ENCODE data around the gene NTPCR. TPM values are rescaled to one million over a fixed set of nuclear protein-coding genes. Genes with fewer than 3 reads are reported as not detected.

Gene NTPCR
- total and polyA plus RNA-seq, 10 donors: 18.8 to 42.6 (median 29.8) TPM

- WGBS, 5 donors: 84 to 91% (median 87%) methylated on average over 4 of the region's 4 CpGs
- TF ChIP-seq POLR2A (IDR thresholded peaks at IDR 0.05) (no peak), POLR2AphosphoS5 (IDR thresholded peaks at IDR 0.05) (no peak)
- TF ChIP-seq, protein P1, sequence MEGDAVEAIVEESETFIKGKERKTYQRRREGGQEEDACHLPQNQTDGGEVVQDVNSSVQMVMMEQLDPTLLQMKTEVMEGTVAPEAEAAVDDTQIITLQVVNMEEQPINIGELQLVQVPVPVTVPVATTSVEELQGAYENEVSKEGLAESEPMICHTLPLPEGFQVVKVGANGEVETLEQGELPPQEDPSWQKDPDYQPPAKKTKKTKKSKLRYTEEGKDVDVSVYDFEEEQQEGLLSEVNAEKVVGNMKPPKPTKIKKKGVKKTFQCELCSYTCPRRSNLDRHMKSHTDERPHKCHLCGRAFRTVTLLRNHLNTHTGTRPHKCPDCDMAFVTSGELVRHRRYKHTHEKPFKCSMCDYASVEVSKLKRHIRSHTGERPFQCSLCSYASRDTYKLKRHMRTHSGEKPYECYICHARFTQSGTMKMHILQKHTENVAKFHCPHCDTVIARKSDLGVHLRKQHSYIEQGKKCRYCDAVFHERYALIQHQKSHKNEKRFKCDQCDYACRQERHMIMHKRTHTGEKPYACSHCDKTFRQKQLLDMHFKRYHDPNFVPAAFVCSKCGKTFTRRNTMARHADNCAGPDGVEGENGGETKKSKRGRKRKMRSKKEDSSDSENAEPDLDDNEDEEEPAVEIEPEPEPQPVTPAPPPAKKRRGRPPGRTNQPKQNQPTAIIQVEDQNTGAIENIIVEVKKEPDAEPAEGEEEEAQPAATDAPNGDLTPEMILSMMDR (IDR thresholded peaks at IDR 0.05 in 8 of 11, conservative IDR thresholded peaks at IDR 0.05 in 3 of 11): no peak
- intact Hi-C loops (cut with DNase I; ENCODE audit: low total_unique reads): no loop called here
- DNase-seq: no peak
- Histone ChIP-seq H3K36me3 (no peaks in the 10 kb centered on the region), H3K4me1 (peaks cover 0 to 13% (median 5%) of the 10 kb centered on the region in 6 donors), H3K27ac (no peak overlapping the region), H3K27me3 (replicated peaks in 1 of 7) (peaks cover 0 to 11% (median 0%) of the 10 kb centered on the region in 7 donors), H3K4me3 (no peak overlapping the region), H3K9me3 (no peaks in the 10 kb centered on the region)
Observed at GRCh38 chr1:232902774-232903350, 47.5 kb upstream of the NTPCR start.

DNA sequence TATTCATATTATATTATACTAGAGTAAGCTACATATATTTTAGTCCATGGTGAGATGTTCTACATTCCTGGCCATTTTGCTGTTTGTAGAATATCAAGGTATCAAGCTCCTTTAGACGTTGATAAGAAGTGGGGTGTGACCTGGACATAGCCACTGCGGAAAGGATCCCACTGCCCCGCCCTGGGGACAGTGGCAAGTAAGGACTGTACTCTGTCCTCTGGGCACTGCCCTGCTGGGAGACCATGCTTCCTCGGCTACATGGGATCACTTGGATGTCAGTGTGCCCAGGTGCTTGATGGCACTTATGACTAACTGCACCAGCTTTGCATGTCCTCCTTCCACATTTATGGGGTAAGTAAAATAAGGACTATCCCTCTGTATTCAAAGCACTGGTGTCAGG lies 46.3 kb upstream of the NTPCR start:
- Histone ChIP-seq H3K27ac (no peak overlapping the region), H3K4me3 (no peak overlapping the region), H3K9me3 (no peaks in the 10 kb centered on the region), H3K27me3 (replicated peaks in 1 of 7) (peaks cover 0 to 11% (median 0%) of the 10 kb centered on the region in 7 donors), H3K36me3 (no peaks in the 10 kb centered on the region), H3K4me1 (peaks cover 0 to 13% (median 5%) of the 10 kb centered on the region in 6 donors)
- intact Hi-C loops (cut with DNase I; ENCODE audit: low total_unique reads): no loop called here
- 79 to 93% (median 86%) methylated on average over 4 of the region's 4 CpGs for WGBS, 5 donors
- TF ChIP-seq, protein P1 (IDR thresholded peaks at IDR 0.05 in 8 of 11, conservative IDR thresholded peaks at IDR 0.05 in 3 of 11): no peak
- no peak for TF ChIP-seq POLR2AphosphoS5 (IDR thresholded peaks at IDR 0.05)
- no peak for TF ChIP-seq POLR2A (IDR thresholded peaks at IDR 0.05)
- no peak for DNase-seq

DNA sequence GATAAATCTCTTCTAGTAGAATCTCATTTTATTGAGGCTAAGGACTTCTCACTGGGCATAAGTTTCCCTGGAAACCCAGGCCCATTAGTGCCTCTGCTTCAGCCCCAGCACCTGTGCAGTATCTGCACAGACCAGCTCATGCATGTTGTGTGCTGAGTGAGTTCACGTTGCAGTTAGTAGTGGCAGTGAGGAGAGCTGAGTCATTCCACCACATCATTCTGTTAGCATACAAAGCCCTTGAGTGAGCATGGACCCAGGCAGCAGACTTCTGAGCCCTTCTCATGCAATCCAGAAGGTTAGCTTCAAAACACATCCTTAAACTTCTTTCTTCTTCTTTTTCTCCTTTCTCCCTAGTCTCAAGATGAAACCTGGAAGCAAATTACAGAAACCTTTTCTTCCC lies 45.8 kb upstream of the NTPCR start:
- WGBS, 5 donors: 13 to 44% (median 39%) methylated on average over 1 of the region's 1 CpG
- Histone ChIP-seq H3K27ac (no peak overlapping the region), H3K36me3 (no peaks in the 10 kb centered on the region), H3K27me3 (replicated peaks in 1 of 7) (peaks cover 0 to 11% (median 0%) of the 10 kb centered on the region in 7 donors), H3K4me1 (peaks cover 0 to 13% (median 5%) of the 10 kb centered on the region in 6 donors), H3K9me3 (no peaks in the 10 kb centered on the region), H3K4me3 (no peak overlapping the region)
- no peak for DNase-seq
- intact Hi-C loops (cut with DNase I; ENCODE audit: low total_unique reads): no loop called here
- TF ChIP-seq, protein P1 (IDR thresholded peaks at IDR 0.05 in 8 of 11, conservative IDR thresholded peaks at IDR 0.05 in 3 of 11): no peak
- no peak for TF ChIP-seq POLR2A (IDR thresholded peaks at IDR 0.05)
- no peak for TF ChIP-seq POLR2AphosphoS5 (IDR thresholded peaks at IDR 0.05)

DNA sequence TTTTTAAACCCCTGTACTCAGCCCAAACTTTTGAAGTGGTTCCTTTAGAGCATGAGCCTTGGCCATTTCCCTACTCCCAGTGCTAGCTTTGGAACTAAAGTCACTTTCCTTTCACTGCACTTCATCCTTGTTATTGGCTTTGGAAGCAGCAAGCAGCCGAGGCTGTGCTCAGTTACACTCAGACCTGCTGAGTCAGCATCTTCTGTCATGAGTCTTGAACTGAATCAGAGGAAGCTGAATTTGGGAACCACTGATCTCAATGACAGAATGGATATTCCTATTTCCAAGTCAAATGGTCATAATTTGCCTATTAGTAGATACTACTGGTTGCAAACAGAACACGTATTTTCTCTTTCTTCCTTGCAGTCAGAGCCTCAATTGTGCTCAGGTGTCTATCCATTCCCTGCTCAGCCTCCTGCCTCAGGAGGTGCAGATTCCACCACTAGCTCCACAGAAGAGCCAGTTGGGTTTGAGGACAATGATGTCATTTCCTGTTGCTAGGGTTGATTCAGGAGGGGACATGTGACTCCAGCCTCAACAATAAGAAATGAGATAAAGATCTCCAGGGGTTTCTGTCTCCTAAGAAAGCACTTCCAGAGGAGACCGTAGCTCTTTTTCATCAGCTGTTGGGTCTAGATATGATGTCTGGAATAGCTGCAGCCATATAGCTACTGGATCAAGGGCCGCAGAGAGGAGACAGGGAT lies 44.9 kb upstream of the NTPCR start:
- TF ChIP-seq, protein P1 (IDR thresholded peaks at IDR 0.05 in 8 of 11, conservative IDR thresholded peaks at IDR 0.05 in 3 of 11): no peak
- TF ChIP-seq POLR2A (IDR thresholded peaks at IDR 0.05) (no peak), POLR2AphosphoS5 (IDR thresholded peaks at IDR 0.05) (no peak)
- no peaks in the 10 kb centered on the region for H3K9me3 ChIP-seq
- DNase-seq: no peak
- H3K4me3 ChIP-seq: no peak overlapping the region
- 61 to 79% (median 67%) methylated on average over 4 of the region's 4 CpGs for WGBS, 5 donors
- intact Hi-C loops (cut with DNase I; ENCODE audit: low total_unique reads): no loop called here
- H3K4me1 ChIP-seq: peaks cover 0 to 13% (median 5%) of the 10 kb centered on the region in 6 donors
- peaks cover 0 to 11% (median 0%) of the 10 kb centered on the region in 7 donors for H3K27me3 ChIP-seq (replicated peaks in 1 of 7)
- H3K36me3 ChIP-seq: no peaks in the 10 kb centered on the region
- H3K27ac ChIP-seq: no peak overlapping the region
